ENCODE data around the gene POLR3E. TPM values are rescaled to one million over a fixed set of nuclear protein-coding genes. Genes with fewer than 3 reads are reported as not detected.

The POLR3E gene
- total RNA-seq, 1 experiment from 2014 or later: 23.2 TPM

Other genes starting within 250 kb of the POLR3E start
- not detected in 2 replicates for gene VWA3A, start 204.9 kb upstream of the POLR3E start, total RNA-seq (2014; rRNA removed; shearing (Covaris generic))
- not detected in 2 replicates for gene SDR42E2, start 134.9 kb upstream of the POLR3E start, total RNA-seq (2014; rRNA removed; shearing (Covaris generic))
- gene EEF2K, start 91.1 kb upstream of the POLR3E start, total RNA-seq (2014; rRNA removed; shearing (Covaris generic)): 9.2 and 11.1 TPM in 2 replicates
- gene CDR2, start 77.2 kb downstream of the POLR3E start, total RNA-seq (2014; rRNA removed; shearing (Covaris generic)): 22.0 and 22.4 TPM in 2 replicates
- gene NPIPB5, start 213.5 kb downstream of the POLR3E start, total RNA-seq (2014; rRNA removed; shearing (Covaris generic)): 4.0 and 4.1 TPM in 2 replicates

Data from H4 (cell line).